IMR-90 (cell line): ENCODE results near the gene CDH23. TPM values are rescaled to one million over a fixed set of nuclear protein-coding genes. Genes with fewer than 3 reads are reported as not detected.

ENCODE experiments used
- ATAC-seq: fragments of 200-7000 bp; cut with Tn5 transposase; 2 replicates; pipeline ENCODE4 v1.9.1; 2020; ENCODE audit warnings: low read depth, mild to moderate bottlenecking, moderate library complexity
- BruUV-seq: library from RNA; stranded (reverse); fragments of 400-500 nt; replicated peaks from 2 replicates; lab custom pipeline; 2021; lab: Mats Ljungman, UMichigan
- CTCF ChIA-PET: fragments of 300-600 bp; formaldehyde crosslinking; extraction: SDS; loops from one replicate; lab custom pipeline; 2021; ENCODE audit warnings: antibody characterized with exemption; lab: Yijun Ruan, JAX
- POLR2A ChIA-PET: fragments of 300-600 bp; sonication (Branson Sonifier 250); formaldehyde crosslinking; loops from one replicate; lab custom pipeline; 2022; ENCODE audit warnings: antibody characterized with exemption; ENCODE audit not compliant: unreplicated experiment; lab: Charles Lee
- DNase-seq: peaks from one replicate; pipeline ENCODE4 v3.0.0; 2013
- H2AFZ ChIP-seq: replicated peaks from 2 replicates; pipeline ENCODE3; 2013; ENCODE audit warnings: low read length, mild to moderate bottlenecking; ENCODE audit not compliant: poor library complexity
- H2AK5ac ChIP-seq: 2 replicates; pipeline ENCODE4 v1.6.1; 2013; ENCODE audit warnings: low read depth, low read length, inconsistent platforms
- H2AK9ac ChIP-seq: replicated peaks from 2 replicates; pipeline ENCODE3; 2013; ENCODE audit warnings: mild to moderate bottlenecking, low read depth, low read length, moderate library complexity; ENCODE audit not compliant: poor library complexity
- H2BK120ac ChIP-seq: 2 replicates; pipeline ENCODE4 v1.6.1; 2013; ENCODE audit warnings: low read depth, low read length, inconsistent platforms
- H2BK15ac ChIP-seq: 3 replicates; pipeline ENCODE4 v1.6.1; 2013; ENCODE audit warnings: low read depth, low read length, inconsistent platforms
- H2BK20ac ChIP-seq: 2 replicates; pipeline ENCODE4 v1.6.1; 2013; ENCODE audit warnings: low read depth, mild to moderate bottlenecking, inconsistent platforms, low read length, moderate library complexity
- H2BK5ac ChIP-seq: 2 replicates; pipeline ENCODE4 v1.6.1; 2013; ENCODE audit warnings: mild to moderate bottlenecking, low read depth, low read length, inconsistent platforms; ENCODE audit not compliant: poor library complexity, severe bottlenecking
- H3K14ac ChIP-seq: replicated peaks from 2 replicates; pipeline ENCODE4 v1.6.1; 2013; ENCODE audit warnings: low read depth, low read length, inconsistent platforms
- H3K18ac ChIP-seq: 2 replicates; pipeline ENCODE4 v1.6.1; 2013; ENCODE audit warnings: low read depth, low read length, control low read depth
- H3K23ac ChIP-seq: 2 replicates; pipeline ENCODE4 v1.6.1; 2013; ENCODE audit warnings: low read depth, low read length, inconsistent platforms
- H3K27ac ChIP-seq: 2 replicates; pipeline ENCODE4 v1.5.1; 2013; ENCODE audit warnings: mild to moderate bottlenecking, control low read depth, low read length; ENCODE audit not compliant: insufficient read depth
- H3K27me3 ChIP-seq: 2 replicates; pipeline ENCODE4 v1.6.1; 2013; ENCODE audit warnings: low read length; ENCODE audit not compliant: control insufficient read depth, insufficient read depth
- H3K36me3 ChIP-seq: 2 replicates; pipeline ENCODE4 v1.6.1; 2013; ENCODE audit warnings: low read length, mixed read lengths; ENCODE audit not compliant: control insufficient read depth, insufficient read depth
- H3K4ac ChIP-seq: 2 replicates; pipeline ENCODE4 v1.6.1; 2013; ENCODE audit warnings: low read depth, low read length, inconsistent platforms
- H3K4me1 ChIP-seq: 2 replicates; pipeline ENCODE4 v1.6.1; 2013; ENCODE audit warnings: low read length, mixed read lengths; ENCODE audit not compliant: control insufficient read depth, insufficient read depth
- H3K4me2 ChIP-seq: 2 replicates; pipeline ENCODE4 v1.6.1; 2013; ENCODE audit warnings: low read depth, mild to moderate bottlenecking, control low read depth, low read length, moderate library complexity
- H3K4me3 ChIP-seq: 2 replicates; pipeline ENCODE4 v1.5.1; 2013; ENCODE audit warnings: low read depth, mild to moderate bottlenecking, control low read depth, low read length, moderate library complexity; ENCODE audit not compliant: insufficient read depth
- H3K56ac ChIP-seq: 2 replicates; pipeline ENCODE4 v1.6.1; 2013; ENCODE audit warnings: low read length, inconsistent platforms; ENCODE audit not compliant: insufficient read depth; ENCODE audit errors: extremely low read depth
- H3K79me1 ChIP-seq, 2 experiments: 2 replicates each; pipeline ENCODE4 v1.6.1; 2013; ENCODE audit warnings: low read length in 2 of 2, inconsistent platforms in 1 of 2, low read depth in 1 of 2
- H3K9ac ChIP-seq: 2 replicates; pipeline ENCODE4 v1.6.1; 2013; ENCODE audit warnings: low read depth, low read length, control low read depth
- H3K9me1 ChIP-seq: 2 replicates; pipeline ENCODE4 v1.6.1; 2013; ENCODE audit warnings: low read length, inconsistent platforms; ENCODE audit not compliant: insufficient read depth
- H3K9me3 ChIP-seq: 2 replicates; pipeline ENCODE4 v1.6.1; 2013; ENCODE audit warnings: low read length; ENCODE audit not compliant: control insufficient read depth, insufficient read depth
- H4K20me1 ChIP-seq: 2 replicates; pipeline ENCODE4 v1.6.1; 2013; ENCODE audit warnings: low read length, inconsistent platforms; ENCODE audit not compliant: insufficient read depth
- H4K5ac ChIP-seq: 2 replicates; pipeline ENCODE4 v1.6.1; 2013; ENCODE audit warnings: mild to moderate bottlenecking, low read depth, low read length, control low read depth
- H4K8ac ChIP-seq, 2 experiments: 2 replicates each; pipeline ENCODE4 v1.6.1; 2013; ENCODE audit warnings: low read depth in 2 of 2, low read length in 2 of 2, control low read depth in 1 of 2, inconsistent platforms in 1 of 2
- H4K91ac ChIP-seq: 2 replicates; pipeline ENCODE4 v1.6.1; 2013; ENCODE audit warnings: low read depth, low read length, inconsistent platforms; ENCODE audit not compliant: insufficient read depth
- BHLHE40 ChIP-seq: fragments of 150-350 bp; IDR thresholded peaks from 2 replicates; pipeline ENCODE4 v1.6.1; 2016; ENCODE audit warnings: mild to moderate bottlenecking, low read depth, low read length
- WGBS, 2 experiments: methylation state at CpG; one replicate each; pipeline versions ENCODE4 v1.1.5 to v1.1.7; 2013; ENCODE audit warnings: missing lambda C conversion rate in 2 of 2; ENCODE audit not compliant: insufficient read length in 1 of 2; ENCODE audit errors: extremely low coverage in 2 of 2; 5-methylcytosine and 5-hydroxymethylcytosine counted together
- dilution Hi-C: fragments of 300-500 bp; cut with HindIII; formaldehyde crosslinking; loops from one replicate; pipeline ENCODE4 v1.14.3; 2018; ENCODE audit warnings: low sequenced_read_pairs; ENCODE audit not compliant: unreplicated experiment
- in situ Hi-C: fragments of 300-500 bp; cut with MboI; formaldehyde crosslinking; loops from 3 replicates; pipeline ENCODE4 v1.14.3; 2019; ENCODE audit warnings: low sequenced_read_pairs, inconsistent platforms, mixed read lengths
- intact Hi-C: fragments of 100-400 bp; cut with micrococcal nuclease; formaldehyde crosslinking; loops from 2 replicates; pipeline ENCODE4 v1.10.0; 2022
- polyA plus RNA-seq, 3 experiments: library from polyadenylated mRNA; depleted of rRNA; stranded (reverse); fragments of >200 nt; gene quantifications; 2 replicates each; pipeline ENCODE4 v1.2.3, GENCODE V29; 2012; ENCODE audit warnings: low replicate concordance in 1 of 3
- total RNA-seq: library from RNA; depleted of rRNA; stranded (reverse); fragments of >200 nt; gene quantifications from 2 replicates; pipeline ENCODE4 v1.2.3, GENCODE V29; 2012

The CDH23 gene
- total and polyA plus RNA-seq, 2 of the 4 experiments (the other 2 are of a cell fraction) = under 0.01 to 0.03 TPM

GRCh38 chr10:71747039-71747531 is 350.4 kb downstream of the CDH23 start:
- WGBS, 2 experiments = 81% methylated on average over 2 of the region's 2 CpGs; no CpG with 5 or more reads in 1 of the 2 experiments
- dilution Hi-C loops = no loop called here
- H3K79me1 ChIP-seq = no peaks in the 10 kb centered on the region

More at GRCh38 chr10:71747039-71747531, 350.4 kb downstream of the CDH23 start:
- no peak overlapping the region for H2BK120ac ChIP-seq
- H3K4me1 ChIP-seq = no peaks in the 10 kb centered on the region
- H3K14ac ChIP-seq = no peak overlapping the region
- in situ Hi-C loops (no loop called here), intact Hi-C loops (no loop called here)
- BruUV-seq = no TSS peak
- no peak overlapping the region for H3K4me3 ChIP-seq
- TF ChIP-seq BHLHE40 = no peak
- no peak overlapping the region for H4K8ac ChIP-seq
- DNase-seq (no peak), ATAC-seq (no peak)
- no peak overlapping the region for H2AK9ac ChIP-seq
- H3K9me1 ChIP-seq = 0 out of 2 replicates have a peak, but pooled peaks cover 2% of the 10 kb centered on the region
- ChIA-PET CTCF (no interaction called here), POLR2A (no interaction called here)
- H4K20me1 ChIP-seq = no peaks in the 10 kb centered on the region; the same call in 1 of the 2 replicates
- H3K27ac ChIP-seq = no peak overlapping the region
- no peak overlapping the region for H3K56ac ChIP-seq
- H4K91ac ChIP-seq = no peak overlapping the region
- H2BK15ac ChIP-seq = no peak overlapping the region
- no peak overlapping the region for H3K18ac ChIP-seq
- no peak overlapping the region for H3K4ac ChIP-seq
- no peak overlapping the region for H3K9ac ChIP-seq
- no peak overlapping the region for H2AK5ac ChIP-seq
- H2BK5ac ChIP-seq = no peak overlapping the region
- H3K9me3 ChIP-seq = peaks cover 2% of the 10 kb centered on the region; the same call in 1 of the 2 replicates
- no peak overlapping the region for H4K5ac ChIP-seq
- H3K4me2 ChIP-seq = no peak overlapping the region
- H2BK20ac ChIP-seq = no peak overlapping the region
- H3K23ac ChIP-seq = no peak overlapping the region
- peaks cover 7% of the 10 kb centered on the region; the same call in 1 of the 2 replicates for H3K36me3 ChIP-seq
- peaks cover 7% of the 10 kb centered on the region for H3K27me3 ChIP-seq
- H2AFZ ChIP-seq = no peak overlapping the region
